Fibroblast of lung (primary cell): ENCODE results near the gene KRTAP5-7. TPM values are rescaled to one million over a fixed set of nuclear protein-coding genes. Genes with fewer than 3 reads are reported as not detected.

Experiments used
- DNase-seq, 2 donors: peaks; one replicate each; pipeline versions ENCODE4 v3.0.0 to v3.0.0-alpha.2; 2010; ENCODE audit warnings: low read depth in 2 of 2
- H2AFZ ChIP-seq: 2 replicates; pipeline ENCODE4 v1.5.1; 2012; ENCODE audit warnings: low read length, control low read depth, inconsistent platforms
- H3K27ac ChIP-seq: 2 replicates; pipeline ENCODE4 v1.5.1; 2011; ENCODE audit warnings: low read length, control low read depth; ENCODE audit not compliant: insufficient read depth
- H3K27me3 ChIP-seq: 2 replicates; pipeline ENCODE4 v1.5.1; 2011; ENCODE audit warnings: mild to moderate bottlenecking, low read length; ENCODE audit not compliant: control insufficient read depth, insufficient read depth
- H3K36me3 ChIP-seq: 2 replicates; pipeline ENCODE4 v1.5.1; 2011; ENCODE audit warnings: low read length; ENCODE audit not compliant: control insufficient read depth, insufficient read depth
- H3K4me1 ChIP-seq: 2 replicates; pipeline ENCODE4 v1.5.1; 2011; ENCODE audit warnings: low read length; ENCODE audit not compliant: control insufficient read depth, insufficient read depth; ENCODE audit errors: extremely low read depth
- H3K4me2 ChIP-seq: 2 replicates; pipeline ENCODE4 v1.5.1; 2011; ENCODE audit warnings: low read length, control low read depth; ENCODE audit not compliant: insufficient read depth; ENCODE audit errors: extremely low read depth
- H3K4me3 ChIP-seq, 4 experiments: fragments of 200-600 bp in 1 of 4; sonication (generic) in 1 of 4; replicated peaks in 1 of 4; 2 replicates each; pipeline ENCODE4 v1.5.1; 2011 to 2016; ENCODE audit warnings: low read length in 4 of 4, low read depth in 3 of 4, mild to moderate bottlenecking in 3 of 4, control low read depth in 2 of 4, inconsistent platforms in 1 of 4, mixed read lengths in 1 of 4; ENCODE audit not compliant: insufficient read depth in 1 of 4; ENCODE audit errors: control extremely low read depth in 1 of 4
- H3K79me2 ChIP-seq: 2 replicates; pipeline ENCODE4 v1.5.1; 2012; ENCODE audit warnings: mild to moderate bottlenecking, low read length, inconsistent platforms; ENCODE audit not compliant: control insufficient read depth, insufficient read depth
- H3K9ac ChIP-seq: 2 replicates; pipeline ENCODE4 v1.5.1; 2011; ENCODE audit warnings: mild to moderate bottlenecking, low read length, control low read depth; ENCODE audit not compliant: insufficient read depth
- H3K9me3 ChIP-seq: 2 replicates; pipeline ENCODE4 v1.5.1; 2012; ENCODE audit warnings: low read depth, low read length; ENCODE audit not compliant: control insufficient read depth, insufficient read depth
- H4K20me1 ChIP-seq: 2 replicates; pipeline ENCODE4 v1.5.1; 2011; ENCODE audit warnings: low read length; ENCODE audit not compliant: control insufficient read depth, insufficient read depth; ENCODE audit errors: extremely low read depth
- CTCF ChIP-seq, 2 donors: IDR thresholded peaks in 1 of 2; conservative IDR thresholded peaks in 1 of 2; 1 replicate in 1 of 2; 2 replicates in 1 of 2; pipeline ENCODE4 v1.5.1; 2011 to 2012; ENCODE audit warnings: low read length in 2 of 2, control low read depth in 1 of 2, inconsistent platforms in 1 of 2, low read depth in 1 of 2, mild to moderate bottlenecking in 1 of 2
- EZH2 ChIP-seq: IDR thresholded peaks from 2 replicates; pipeline ENCODE4 v1.5.1; 2012; ENCODE audit warnings: low read length, control low read depth, mild to moderate bottlenecking; ENCODE audit errors: missing control alignments
- polyA plus RNA-seq, 2 donors: library from polyadenylated mRNA; depleted of rRNA in 1 of 2; stranded (reverse) in 1 of 2; unstranded in 1 of 2; fragments of >200 nt; gene quantifications; 2 replicates each; pipeline ENCODE4 v1.2.1, GENCODE V29; 2011 to 2012; ENCODE audit warnings: missing spikeins in 1 of 2
- total RNA-seq: library from RNA; depleted of rRNA; stranded (reverse); fragments of >200 nt; gene quantifications from 2 replicates; pipeline ENCODE4 v1.2.1, GENCODE V29; 2014

KRTAP5-7 gene
- total and polyA plus RNA-seq, 2 donors (not counting 1 experiment from before 2014, with no cell fraction given) = 0.17 TPM; not detected in 1

GRCh38 chr11:71542382-71542781 lies 15.3 kb downstream of the KRTAP5-7 start:
- Histone ChIP-seq H3K27me3 (peaks cover 3% of the 10 kb centered on the region), H3K4me2 (no peak overlapping the region), H3K79me2 (no peaks in the 10 kb centered on the region), H3K27ac (no peak overlapping the region), H3K9me3 (no peaks in the 10 kb centered on the region), H3K4me1 (no peaks in the 10 kb centered on the region), H3K4me3 (no peak overlapping the region), H3K36me3 (no peaks in the 10 kb centered on the region), H2AFZ (no peak overlapping the region), H3K9ac (no peak overlapping the region), H4K20me1 (no peaks in the 10 kb centered on the region)
- DNase-seq = no peak
- TF ChIP-seq EZH2 (no peak), CTCF (conservative IDR thresholded peaks at IDR 0.05 in 1 of 2, IDR thresholded peaks at IDR 0.05 in 1 of 2; ENCODE audit: low read depth in 1 of 2, low read length in 2 of 2) (no peak)

- DNase-seq = no peak
- Histone ChIP-seq H3K36me3 (no peaks in the 10 kb centered on the region), H3K27ac (no peak overlapping the region), H3K27me3 (peaks cover 3% of the 10 kb centered on the region), H3K4me3 (no peak overlapping the region), H3K9ac (no peak overlapping the region), H4K20me1 (no peaks in the 10 kb centered on the region), H2AFZ (no peak overlapping the region), H3K4me2 (no peak overlapping the region), H3K4me1 (no peaks in the 10 kb centered on the region), H3K9me3 (no peaks in the 10 kb centered on the region), H3K79me2 (no peaks in the 10 kb centered on the region)
- TF ChIP-seq CTCF (conservative IDR thresholded peaks at IDR 0.05 in 1 of 2, IDR thresholded peaks at IDR 0.05 in 1 of 2; ENCODE audit: low read depth in 1 of 2, low read length in 2 of 2) (no peak), EZH2 (no peak)
Measured at GRCh38 chr11:71542879-71543777, 16.1 kb downstream of the KRTAP5-7 start.

GRCh38 chr11:71543866-71544265 lies 16.8 kb downstream of the KRTAP5-7 start:
- Histone ChIP-seq H3K4me2 (no peak overlapping the region), H3K36me3 (no peaks in the 10 kb centered on the region), H4K20me1 (no peaks in the 10 kb centered on the region), H3K4me3 (no peak overlapping the region), H2AFZ (no peak overlapping the region), H3K4me1 (no peaks in the 10 kb centered on the region), H3K9me3 (no peaks in the 10 kb centered on the region), H3K27me3 (peaks cover 3% of the 10 kb centered on the region), H3K9ac (no peak overlapping the region), H3K79me2 (no peaks in the 10 kb centered on the region), H3K27ac (no peak overlapping the region)
- TF ChIP-seq CTCF (conservative IDR thresholded peaks at IDR 0.05 in 1 of 2, IDR thresholded peaks at IDR 0.05 in 1 of 2; ENCODE audit: low read depth in 1 of 2, low read length in 2 of 2) = no peak
- no peak for TF ChIP-seq EZH2
- DNase-seq = no peak
